IMR-90 (cell line): ENCODE measurements around the gene PARVB. TPM values are rescaled to one million over a fixed set of nuclear protein-coding genes. Genes with fewer than 3 reads are reported as not detected.

Experiments used
- ATAC-seq: fragments of 200-7000 bp; cut with Tn5 transposase; 2 replicates; pipeline ENCODE4 v1.9.1; 2020; ENCODE audit warnings: low read depth, mild to moderate bottlenecking, moderate library complexity
- BruUV-seq: library from RNA; stranded (reverse); fragments of 400-500 nt; replicated peaks from 2 replicates; lab custom pipeline; 2021; lab: Mats Ljungman, UMichigan
- CTCF ChIA-PET: fragments of 300-600 bp; formaldehyde crosslinking; extraction: SDS; loops from one replicate; lab custom pipeline; 2021; ENCODE audit warnings: antibody characterized with exemption; lab: Yijun Ruan, JAX
- POLR2A ChIA-PET: fragments of 300-600 bp; sonication (Branson Sonifier 250); formaldehyde crosslinking; loops from one replicate; lab custom pipeline; 2022; ENCODE audit warnings: antibody characterized with exemption; ENCODE audit not compliant: unreplicated experiment; lab: Charles Lee
- DNase-seq: peaks from one replicate; pipeline ENCODE4 v3.0.0; 2013
- H2AFZ ChIP-seq: replicated peaks from 2 replicates; pipeline ENCODE3; 2013; ENCODE audit warnings: low read length, mild to moderate bottlenecking; ENCODE audit not compliant: poor library complexity
- H2AK5ac ChIP-seq: 2 replicates; pipeline ENCODE4 v1.6.1; 2013; ENCODE audit warnings: low read depth, low read length, inconsistent platforms
- H2AK9ac ChIP-seq: replicated peaks from 2 replicates; pipeline ENCODE3; 2013; ENCODE audit warnings: mild to moderate bottlenecking, low read depth, low read length, moderate library complexity; ENCODE audit not compliant: poor library complexity
- H2BK120ac ChIP-seq: 2 replicates; pipeline ENCODE4 v1.6.1; 2013; ENCODE audit warnings: low read depth, low read length, inconsistent platforms
- H2BK15ac ChIP-seq: 3 replicates; pipeline ENCODE4 v1.6.1; 2013; ENCODE audit warnings: low read depth, low read length, inconsistent platforms
- H2BK20ac ChIP-seq: 2 replicates; pipeline ENCODE4 v1.6.1; 2013; ENCODE audit warnings: low read depth, mild to moderate bottlenecking, inconsistent platforms, low read length, moderate library complexity
- H2BK5ac ChIP-seq: 2 replicates; pipeline ENCODE4 v1.6.1; 2013; ENCODE audit warnings: mild to moderate bottlenecking, low read depth, low read length, inconsistent platforms; ENCODE audit not compliant: poor library complexity, severe bottlenecking
- H3K14ac ChIP-seq: replicated peaks from 2 replicates; pipeline ENCODE4 v1.6.1; 2013; ENCODE audit warnings: low read depth, low read length, inconsistent platforms
- H3K18ac ChIP-seq: 2 replicates; pipeline ENCODE4 v1.6.1; 2013; ENCODE audit warnings: low read depth, low read length, control low read depth
- H3K23ac ChIP-seq: 2 replicates; pipeline ENCODE4 v1.6.1; 2013; ENCODE audit warnings: low read depth, low read length, inconsistent platforms
- H3K27ac ChIP-seq: 2 replicates; pipeline ENCODE4 v1.5.1; 2013; ENCODE audit warnings: mild to moderate bottlenecking, control low read depth, low read length; ENCODE audit not compliant: insufficient read depth
- H3K27me3 ChIP-seq: 2 replicates; pipeline ENCODE4 v1.6.1; 2013; ENCODE audit warnings: low read length; ENCODE audit not compliant: control insufficient read depth, insufficient read depth
- H3K36me3 ChIP-seq: 2 replicates; pipeline ENCODE4 v1.6.1; 2013; ENCODE audit warnings: low read length, mixed read lengths; ENCODE audit not compliant: control insufficient read depth, insufficient read depth
- H3K4ac ChIP-seq: 2 replicates; pipeline ENCODE4 v1.6.1; 2013; ENCODE audit warnings: low read depth, low read length, inconsistent platforms
- H3K4me1 ChIP-seq: 2 replicates; pipeline ENCODE4 v1.6.1; 2013; ENCODE audit warnings: low read length, mixed read lengths; ENCODE audit not compliant: control insufficient read depth, insufficient read depth
- H3K4me2 ChIP-seq: 2 replicates; pipeline ENCODE4 v1.6.1; 2013; ENCODE audit warnings: low read depth, mild to moderate bottlenecking, control low read depth, low read length, moderate library complexity
- H3K4me3 ChIP-seq: 2 replicates; pipeline ENCODE4 v1.5.1; 2013; ENCODE audit warnings: low read depth, mild to moderate bottlenecking, control low read depth, low read length, moderate library complexity; ENCODE audit not compliant: insufficient read depth
- H3K56ac ChIP-seq: 2 replicates; pipeline ENCODE4 v1.6.1; 2013; ENCODE audit warnings: low read length, inconsistent platforms; ENCODE audit not compliant: insufficient read depth; ENCODE audit errors: extremely low read depth
- H3K79me1 ChIP-seq, 2 experiments: 2 replicates each; pipeline ENCODE4 v1.6.1; 2013; ENCODE audit warnings: low read length in 2 of 2, inconsistent platforms in 1 of 2, low read depth in 1 of 2
- H3K9ac ChIP-seq: 2 replicates; pipeline ENCODE4 v1.6.1; 2013; ENCODE audit warnings: low read depth, low read length, control low read depth
- H3K9me1 ChIP-seq: 2 replicates; pipeline ENCODE4 v1.6.1; 2013; ENCODE audit warnings: low read length, inconsistent platforms; ENCODE audit not compliant: insufficient read depth
- H3K9me3 ChIP-seq: 2 replicates; pipeline ENCODE4 v1.6.1; 2013; ENCODE audit warnings: low read length; ENCODE audit not compliant: control insufficient read depth, insufficient read depth
- H4K20me1 ChIP-seq: 2 replicates; pipeline ENCODE4 v1.6.1; 2013; ENCODE audit warnings: low read length, inconsistent platforms; ENCODE audit not compliant: insufficient read depth
- H4K5ac ChIP-seq: 2 replicates; pipeline ENCODE4 v1.6.1; 2013; ENCODE audit warnings: mild to moderate bottlenecking, low read depth, low read length, control low read depth
- H4K8ac ChIP-seq, 2 experiments: 2 replicates each; pipeline ENCODE4 v1.6.1; 2013; ENCODE audit warnings: low read depth in 2 of 2, low read length in 2 of 2, control low read depth in 1 of 2, inconsistent platforms in 1 of 2
- H4K91ac ChIP-seq: 2 replicates; pipeline ENCODE4 v1.6.1; 2013; ENCODE audit warnings: low read depth, low read length, inconsistent platforms; ENCODE audit not compliant: insufficient read depth
- BHLHE40 ChIP-seq: fragments of 150-350 bp; IDR thresholded peaks from 2 replicates; pipeline ENCODE4 v1.6.1; 2016; ENCODE audit warnings: mild to moderate bottlenecking, low read depth, low read length
- CTCF ChIP-seq: conservative IDR thresholded peaks from 2 replicates; pipeline ENCODE4 v1.5.1; 2012; ENCODE audit warnings: mild to moderate bottlenecking, low read depth, low read length, improper control_type of control experiment
- FOS ChIP-seq: fragments of 150-350 bp; IDR thresholded peaks from 2 replicates; pipeline ENCODE4 v1.6.1; 2016; ENCODE audit warnings: low read depth, low read length
- MAZ ChIP-seq: IDR thresholded peaks from 2 replicates; pipeline ENCODE4 v1.6.1; 2012; ENCODE audit warnings: low read depth, mild to moderate bottlenecking, low read length, improper control_type of control experiment, moderate library complexity, borderline replicate concordance
- MXI1 ChIP-seq: IDR thresholded peaks from 2 replicates; pipeline ENCODE4 v1.6.1; 2012; ENCODE audit warnings: low read depth, mild to moderate bottlenecking, low read length, moderate library complexity, borderline replicate concordance
- RAD21 ChIP-seq: IDR thresholded peaks from 2 replicates; pipeline ENCODE4 v1.6.1; 2012; ENCODE audit warnings: low read length, improper control_type of control experiment
- RCOR1 ChIP-seq: IDR thresholded peaks from 2 replicates; pipeline ENCODE4 v1.6.1; 2012; ENCODE audit warnings: mild to moderate bottlenecking, low read length, improper control_type of control experiment; ENCODE audit not compliant: insufficient replicate concordance
- SMC3 ChIP-seq: fragments of 150-350 bp; IDR thresholded peaks from 2 replicates; pipeline ENCODE4 v1.6.1; 2016; ENCODE audit warnings: low read depth, mild to moderate bottlenecking, antibody characterized with exemption, low read length, moderate library complexity
- WGBS, 2 experiments: methylation state at CpG; one replicate each; pipeline versions ENCODE4 v1.1.5 to v1.1.7; 2013; ENCODE audit warnings: missing lambda C conversion rate in 2 of 2; ENCODE audit not compliant: insufficient read length in 1 of 2; ENCODE audit errors: extremely low coverage in 2 of 2; 5-methylcytosine and 5-hydroxymethylcytosine counted together
- dilution Hi-C: fragments of 300-500 bp; cut with HindIII; formaldehyde crosslinking; loops from one replicate; pipeline ENCODE4 v1.14.3; 2018; ENCODE audit warnings: low sequenced_read_pairs; ENCODE audit not compliant: unreplicated experiment
- in situ Hi-C: fragments of 300-500 bp; cut with MboI; formaldehyde crosslinking; loops from 3 replicates; pipeline ENCODE4 v1.14.3; 2019; ENCODE audit warnings: low sequenced_read_pairs, inconsistent platforms, mixed read lengths
- intact Hi-C: fragments of 100-400 bp; cut with micrococcal nuclease; formaldehyde crosslinking; loops from 2 replicates; pipeline ENCODE4 v1.10.0; 2022
- polyA plus RNA-seq, 3 experiments: library from polyadenylated mRNA; depleted of rRNA; stranded (reverse); fragments of >200 nt; gene quantifications; 2 replicates each; pipeline ENCODE4 v1.2.3, GENCODE V29; 2012; ENCODE audit warnings: low replicate concordance in 1 of 3
- total RNA-seq: library from RNA; depleted of rRNA; stranded (reverse); fragments of >200 nt; gene quantifications from 2 replicates; pipeline ENCODE4 v1.2.3, GENCODE V29; 2012
- TF ChIP-seq, protein P1 (sequence below): fragments of 150-350 bp; IDR thresholded peaks from 2 replicates; pipeline ENCODE4 v1.6.1; 2016; ENCODE audit warnings: low read depth, mild to moderate bottlenecking, low read length, moderate library complexity, borderline replicate concordance

PARVB gene
- total and polyA plus RNA-seq, 2 of the 4 experiments (the other 2 are of a cell fraction): 44.3 to 53.9 TPM

DNA sequence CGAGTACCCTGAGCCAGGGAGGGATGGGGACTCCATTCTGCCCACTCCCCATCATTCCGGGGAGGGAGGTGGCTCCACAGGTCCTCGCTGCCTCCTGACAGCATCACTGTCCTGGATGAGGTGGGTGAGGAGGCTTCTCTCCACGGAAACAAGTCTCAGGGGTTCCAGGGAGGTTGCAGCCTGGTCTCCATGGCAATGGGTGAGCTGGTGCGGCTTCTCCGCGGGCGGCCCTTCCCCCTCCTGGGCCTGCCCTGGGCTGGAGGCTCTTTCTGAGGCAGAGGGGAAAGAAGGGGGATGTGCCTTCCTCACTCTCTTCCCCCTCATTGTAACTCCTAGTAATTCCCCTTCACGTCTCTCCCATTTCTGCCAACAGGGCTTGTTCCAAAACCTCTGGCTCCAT is 119.5 kb downstream of the PARVB start:
- Histone ChIP-seq H3K9me1 (peaks cover 5% of the 10 kb centered on the region), H3K23ac (no peak overlapping the region), H2BK120ac (no peak overlapping the region), H3K36me3 (peaks cover 3% of the 10 kb centered on the region; the same call in 1 of the 2 replicates), H2AFZ (no peak overlapping the region), H4K20me1 (no peaks in the 10 kb centered on the region), H3K9ac (no peak overlapping the region), H3K79me1 (no peaks in the 10 kb centered on the region), H2AK5ac (no peak overlapping the region), H2AK9ac (no peak overlapping the region), H3K18ac (no peak overlapping the region), H3K4me2 (no peak overlapping the region), H3K27ac (no peak overlapping the region), H3K4ac (no peak overlapping the region), H3K9me3 (no peaks in the 10 kb centered on the region), H2BK20ac (no peak overlapping the region), H2BK5ac (no peak overlapping the region), H3K14ac (no peak overlapping the region), H4K91ac (no peak overlapping the region), H3K4me1 (peaks cover 12% of the 10 kb centered on the region), H3K56ac (no peak overlapping the region), H3K27me3 (no peaks in the 10 kb centered on the region), H4K8ac (no peak overlapping the region), H4K5ac (no peak overlapping the region), H3K4me3 (no peak overlapping the region), H2BK15ac (no peak overlapping the region)
- no CpG with 5 or more reads among the region's 9 CpGs for WGBS, 2 experiments
- dilution Hi-C loops (no loop called here), in situ Hi-C loops (no loop called here), intact Hi-C loops (loop anchor here (10.0 kb wide), 1 partner anchor 181 kb away; no protein-coding TSS in a partner anchor)
- DNase-seq (no peak), ATAC-seq (no peak)
- no TSS peak for BruUV-seq
- CTCF ChIA-PET: no interaction called here
- TF ChIP-seq, protein P1, sequence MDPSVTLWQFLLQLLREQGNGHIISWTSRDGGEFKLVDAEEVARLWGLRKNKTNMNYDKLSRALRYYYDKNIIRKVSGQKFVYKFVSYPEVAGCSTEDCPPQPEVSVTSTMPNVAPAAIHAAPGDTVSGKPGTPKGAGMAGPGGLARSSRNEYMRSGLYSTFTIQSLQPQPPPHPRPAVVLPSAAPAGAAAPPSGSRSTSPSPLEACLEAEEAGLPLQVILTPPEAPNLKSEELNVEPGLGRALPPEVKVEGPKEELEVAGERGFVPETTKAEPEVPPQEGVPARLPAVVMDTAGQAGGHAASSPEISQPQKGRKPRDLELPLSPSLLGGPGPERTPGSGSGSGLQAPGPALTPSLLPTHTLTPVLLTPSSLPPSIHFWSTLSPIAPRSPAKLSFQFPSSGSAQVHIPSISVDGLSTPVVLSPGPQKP: no peak
- TF ChIP-seq MXI1: no peak
- TF ChIP-seq RCOR1: no peak
- TF ChIP-seq RAD21: no peak
- no peak for TF ChIP-seq FOS
- TF ChIP-seq CTCF: no peak
- TF ChIP-seq MAZ: no peak
- TF ChIP-seq SMC3: no peak
- TF ChIP-seq BHLHE40: no peak
- POLR2A ChIA-PET: no interaction called here
